C4-2B (cell line): ENCODE results near the gene TPR.

ENCODE experiments used
- CTCF ChIP-seq: fragments of 450-650 bp; conservative IDR thresholded peaks from 2 replicates; pipeline ENCODE4 v1.5.1; 2017; ENCODE audit warnings: mild to moderate bottlenecking
- ZFX ChIP-seq: fragments of 450-650 bp; IDR thresholded peaks from 2 replicates; pipeline ENCODE4 v1.6.1; 2017

DNA sequence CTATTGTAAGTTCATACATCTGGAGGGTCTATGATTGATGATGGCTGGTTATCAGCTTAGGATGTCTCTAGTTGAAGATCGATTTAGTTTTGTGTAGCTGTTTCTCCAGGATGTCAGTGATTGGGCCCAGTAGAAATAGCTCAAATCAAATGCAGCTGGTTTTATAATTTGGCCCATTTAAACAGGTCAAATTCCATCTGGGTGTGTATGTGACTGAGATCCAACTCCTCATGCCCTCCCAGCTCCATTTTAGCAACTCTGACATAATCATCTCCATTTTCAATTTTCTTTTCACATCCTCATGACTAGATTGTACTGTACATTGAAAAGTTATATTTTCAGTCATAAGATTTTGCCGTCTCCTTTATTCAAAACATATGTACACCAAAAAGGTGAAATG is 99.2 kb downstream of the TPR start:
- TF ChIP-seq CTCF = no peak
- no peak for TF ChIP-seq ZFX
